ENCODE measurements around the gene MUC20. TPM values are rescaled to one million over a fixed set of nuclear protein-coding genes. Genes with fewer than 3 reads are reported as not detected.

MUC20 gene
- total RNA-seq, 1 donor from 2014 or later: 0.17 TPM

DNA sequence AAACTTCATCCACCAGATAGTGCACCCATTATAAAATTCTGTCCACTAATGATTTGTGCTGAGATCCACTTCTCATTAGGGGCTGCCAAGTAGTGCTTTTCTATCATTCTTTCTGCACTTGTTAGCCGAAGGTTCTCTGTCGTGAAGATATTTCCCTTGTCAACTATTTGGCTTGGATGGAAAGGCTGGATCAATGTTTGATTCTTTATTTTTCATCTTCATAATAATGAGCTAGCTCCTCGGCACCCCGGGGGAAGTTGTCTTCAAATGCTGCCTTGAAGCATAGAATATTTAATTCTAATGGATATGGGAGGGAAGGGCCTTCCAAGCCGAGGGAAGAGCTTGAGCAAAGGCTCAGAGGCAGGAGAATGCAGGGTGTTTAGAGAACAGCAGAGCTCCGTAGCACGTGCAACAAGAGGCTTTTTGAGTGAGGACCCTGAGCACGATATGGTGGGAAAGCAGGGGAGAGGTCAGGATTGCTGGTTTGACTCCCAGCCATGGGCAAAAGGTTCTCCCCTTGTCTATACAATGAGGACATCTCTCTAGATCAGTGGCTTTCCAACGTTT, 16.3 kb upstream of the MUC20 start:
- DNase-seq (ENCODE audit: low spot score): no peak
- peaks cover 8% of the 10 kb centered on the region for H3K36me3 Mint-ChIP-seq
- Histone ChIP-seq H3K27ac (no peak overlapping the region), H3K79me2 (ENCODE audit: low read depth) (no peaks in the 10 kb centered on the region), H3K36me3 (no peaks in the 10 kb centered on the region), H4K20me1 (ENCODE audit: low read depth) (no peaks in the 10 kb centered on the region), H3F3A (ENCODE audit: low read depth) (peaks cover 12% of the 10 kb centered on the region), H3K27me3 (no peaks in the 10 kb centered on the region), H3K4me3 (no peak overlapping the region), H3K4me1 (peaks cover 3% of the 10 kb centered on the region), H2AFZ (replicated peaks) (no peak overlapping the region), H3K9ac (no peak overlapping the region), H3K4me2 (no peak overlapping the region), H3K9me3 (ENCODE audit: low read depth) (no peaks in the 10 kb centered on the region)
- peaks cover 3% of the 10 kb centered on the region for H3K9me3 Mint-ChIP-seq
- no peaks in the 10 kb centered on the region for H3K27me3 Mint-ChIP-seq (ENCODE audit: insufficient read depth, low read depth)
- H3K4me1 Mint-ChIP-seq: no peaks in the 10 kb centered on the region
- H3K27ac Mint-ChIP-seq: peak overlapping the region; percentile 14
- H3K4me3 Mint-ChIP-seq: no peak overlapping the region
- no peak for TF ChIP-seq EZH2phosphoT487 (IDR thresholded peaks at IDR 0.05)
- TF ChIP-seq, protein P1, sequence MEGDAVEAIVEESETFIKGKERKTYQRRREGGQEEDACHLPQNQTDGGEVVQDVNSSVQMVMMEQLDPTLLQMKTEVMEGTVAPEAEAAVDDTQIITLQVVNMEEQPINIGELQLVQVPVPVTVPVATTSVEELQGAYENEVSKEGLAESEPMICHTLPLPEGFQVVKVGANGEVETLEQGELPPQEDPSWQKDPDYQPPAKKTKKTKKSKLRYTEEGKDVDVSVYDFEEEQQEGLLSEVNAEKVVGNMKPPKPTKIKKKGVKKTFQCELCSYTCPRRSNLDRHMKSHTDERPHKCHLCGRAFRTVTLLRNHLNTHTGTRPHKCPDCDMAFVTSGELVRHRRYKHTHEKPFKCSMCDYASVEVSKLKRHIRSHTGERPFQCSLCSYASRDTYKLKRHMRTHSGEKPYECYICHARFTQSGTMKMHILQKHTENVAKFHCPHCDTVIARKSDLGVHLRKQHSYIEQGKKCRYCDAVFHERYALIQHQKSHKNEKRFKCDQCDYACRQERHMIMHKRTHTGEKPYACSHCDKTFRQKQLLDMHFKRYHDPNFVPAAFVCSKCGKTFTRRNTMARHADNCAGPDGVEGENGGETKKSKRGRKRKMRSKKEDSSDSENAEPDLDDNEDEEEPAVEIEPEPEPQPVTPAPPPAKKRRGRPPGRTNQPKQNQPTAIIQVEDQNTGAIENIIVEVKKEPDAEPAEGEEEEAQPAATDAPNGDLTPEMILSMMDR (IDR thresholded peaks at IDR 0.05): no peak
- no peak for TF ChIP-seq EZH2 (IDR thresholded peaks at IDR 0.05)

DNA sequence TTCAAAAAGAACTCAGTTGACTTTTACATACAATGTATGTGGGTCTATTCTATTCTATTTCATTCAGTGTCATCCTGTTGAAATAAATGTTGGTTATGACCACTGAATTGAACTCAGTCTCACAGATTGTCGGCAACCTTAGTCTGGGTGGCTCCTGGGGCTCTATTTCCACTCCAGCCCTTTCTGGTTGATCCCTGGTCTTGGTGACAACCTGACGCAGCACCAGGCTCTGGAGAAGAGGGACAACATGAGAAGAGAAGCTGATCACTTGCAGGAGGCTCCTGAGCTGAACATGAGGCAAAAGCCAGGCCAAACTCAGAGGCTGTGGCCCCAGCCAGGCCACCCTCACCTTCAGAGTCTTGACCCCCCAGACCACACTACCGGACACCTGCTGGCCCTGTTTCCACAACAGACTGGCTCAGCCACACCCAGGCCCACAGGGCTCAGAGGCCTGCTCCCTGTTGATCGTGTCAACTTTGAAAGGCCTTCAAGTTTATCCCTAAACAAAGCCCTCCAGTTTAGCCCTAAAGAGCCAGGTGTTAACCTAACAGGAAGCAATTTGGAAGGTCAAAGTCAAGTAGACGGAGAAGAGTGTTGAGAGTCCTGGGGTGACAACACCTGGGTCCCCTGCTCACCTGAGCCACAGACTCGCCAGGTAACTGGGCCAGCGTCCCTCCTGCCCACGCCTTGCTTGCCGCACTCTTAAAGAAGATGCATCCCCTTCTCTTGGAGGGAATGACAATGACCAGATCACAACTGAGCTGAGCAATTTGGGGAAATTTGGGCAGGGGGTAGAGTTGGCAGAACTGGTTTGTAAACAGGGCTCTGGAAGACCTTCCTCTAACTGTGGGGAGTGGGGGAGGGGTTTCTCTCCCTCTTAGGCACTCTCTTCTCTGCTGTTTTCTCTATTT, 15.4 kb upstream of the MUC20 start:
- Histone ChIP-seq H3K79me2 (ENCODE audit: low read depth) (no peaks in the 10 kb centered on the region), H3K4me2 (no peak overlapping the region), H3K4me1 (no peaks in the 10 kb centered on the region), H3K4me3 (no peak overlapping the region), H4K20me1 (ENCODE audit: low read depth) (no peaks in the 10 kb centered on the region), H3K9me3 (ENCODE audit: low read depth) (no peaks in the 10 kb centered on the region), H3F3A (ENCODE audit: low read depth) (peaks cover 9% of the 10 kb centered on the region), H2AFZ (replicated peaks) (no peak overlapping the region), H3K9ac (no peak overlapping the region), H3K36me3 (no peaks in the 10 kb centered on the region), H3K27me3 (no peaks in the 10 kb centered on the region), H3K27ac (no peak overlapping the region)
- Mint-ChIP-seq H3K4me3 (no peak overlapping the region), H3K4me1 (no peaks in the 10 kb centered on the region), H3K36me3 (peaks cover 12% of the 10 kb centered on the region), H3K27me3 (ENCODE audit: insufficient read depth, low read depth) (no peaks in the 10 kb centered on the region), H3K9me3 (peaks cover 3% of the 10 kb centered on the region), H3K27ac (no peak overlapping the region)
- TF ChIP-seq EZH2phosphoT487 (IDR thresholded peaks at IDR 0.05): no peak
- no peak for TF ChIP-seq EZH2 (IDR thresholded peaks at IDR 0.05)
- TF ChIP-seq, protein P1 (IDR thresholded peaks at IDR 0.05): no peak
- DNase-seq (ENCODE audit: low spot score): no peak

DNA sequence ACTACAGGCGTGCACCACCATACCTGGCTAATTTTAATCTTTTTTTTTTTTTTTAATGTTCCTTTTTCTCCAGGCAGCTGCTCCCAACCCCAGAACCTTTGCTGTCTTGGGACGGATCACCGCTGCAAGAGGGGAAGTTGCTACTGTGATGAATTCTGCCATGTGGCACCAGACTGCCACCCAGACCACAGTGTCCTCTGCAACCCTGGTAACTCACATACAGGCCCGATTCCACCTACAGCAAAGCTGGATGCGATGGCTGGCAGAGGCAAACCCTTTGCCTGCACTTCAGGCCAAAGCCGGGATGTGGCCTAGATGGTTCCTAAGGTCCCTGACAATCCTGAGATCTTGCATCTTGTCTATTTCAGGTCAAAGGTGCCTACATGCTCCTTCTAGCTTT, 12.7 kb upstream of the MUC20 start:
- Histone ChIP-seq H3K9ac (no peak overlapping the region), H4K20me1 (ENCODE audit: low read depth) (no peaks in the 10 kb centered on the region), H3K4me2 (no peak overlapping the region), H3K36me3 (no peaks in the 10 kb centered on the region), H2AFZ (replicated peaks) (no peak overlapping the region), H3K79me2 (ENCODE audit: low read depth) (no peaks in the 10 kb centered on the region), H3K4me3 (no peak overlapping the region), H3K4me1 (no peaks in the 10 kb centered on the region), H3K27ac (no peak overlapping the region), H3K9me3 (ENCODE audit: low read depth) (no peaks in the 10 kb centered on the region), H3K27me3 (no peaks in the 10 kb centered on the region), H3F3A (ENCODE audit: low read depth) (peaks cover 19% of the 10 kb centered on the region)
- H3K27ac Mint-ChIP-seq: no peak overlapping the region
- TF ChIP-seq, protein P1 (IDR thresholded peaks at IDR 0.05): no peak
- TF ChIP-seq EZH2phosphoT487 (IDR thresholded peaks at IDR 0.05): no peak
- no peak for TF ChIP-seq EZH2 (IDR thresholded peaks at IDR 0.05)
- H3K4me3 Mint-ChIP-seq: no peak overlapping the region
- no peaks in the 10 kb centered on the region for H3K4me1 Mint-ChIP-seq
- no peak for DNase-seq (ENCODE audit: low spot score)
- H3K9me3 Mint-ChIP-seq: peaks cover 3% of the 10 kb centered on the region
- H3K36me3 Mint-ChIP-seq: peaks cover 12% of the 10 kb centered on the region
- no peaks in the 10 kb centered on the region for H3K27me3 Mint-ChIP-seq (ENCODE audit: insufficient read depth, low read depth)
